Mucosa of descending colon (tissue), 3 donors: ENCODE measurements around the gene PHC2. TPM values are rescaled to one million over a fixed set of nuclear protein-coding genes. Genes with fewer than 3 reads are reported as not detected.

Experiments used
- ATAC-seq: fragments of 200-7000 bp; cut with Tn5 transposase; one replicate; pipeline ENCODE4 v1.9.1; 2020; ENCODE audit warnings: mild to moderate bottlenecking, moderate library complexity
- DNase-seq, 3 donors: peaks; one replicate each; pipeline ENCODE4 v3.0.0-alpha.2; 2020
- H3K36me3 ChIP-seq: fragments of 200-600 bp; one replicate; pipeline ENCODE4 v1.8.0; 2021; ENCODE audit warnings: low read depth, mild to moderate bottlenecking
- H3K4me1 ChIP-seq: fragments of 200-600 bp; one replicate; pipeline ENCODE4 v1.8.0; 2021; ENCODE audit warnings: low read depth, mild to moderate bottlenecking
- H3K4me3 ChIP-seq: fragments of 200-600 bp; one replicate; pipeline ENCODE4 v1.8.0; 2021; ENCODE audit warnings: mild to moderate bottlenecking
- H3K9me3 ChIP-seq: fragments of 200-600 bp; one replicate; pipeline ENCODE4 v1.8.0; 2021; ENCODE audit warnings: mild to moderate bottlenecking
- CTCF ChIP-seq: fragments of 200-600 bp; IDR thresholded peaks from one replicate; pipeline ENCODE4 v1.8.0; 2022; ENCODE audit warnings: antibody characterized with exemption, mild to moderate bottlenecking
- intact Hi-C, 2 donors: fragments of 100-400 bp; cut with DNase I in 1 of 2; cut with micrococcal nuclease in 1 of 2; formaldehyde crosslinking; loops; one replicate each; pipeline versions ENCODE4 v1.11.0 to v1.11.1; 2022; cut with DNase I, micrococcal nuclease
- total RNA-seq, 3 donors: library from RNA; stranded (reverse); fragmentation: NEBNext Ultra II Directional in 2 of 3; extraction: Animal tissue kit (Norgen Biotek cat#: 25700) in 2 of 3; gene quantifications; one replicate each; pipeline versions ENCODE4 v1.2.1 to v1.2.4, GENCODE V29; 2021 to 2023
- donor health status: DM: no; HTN: no; CAD: no; lungs with moderate emphysema.
- donor health status: DM: no; HTN: no; CAD: no.
- donor health status: DM: no; HTN: yes; CAD: no.

The PHC2 gene
- total RNA-seq, 3 donors from 2014 or later = 49.5 to 99.0 (median 60.5) TPM

DNA sequence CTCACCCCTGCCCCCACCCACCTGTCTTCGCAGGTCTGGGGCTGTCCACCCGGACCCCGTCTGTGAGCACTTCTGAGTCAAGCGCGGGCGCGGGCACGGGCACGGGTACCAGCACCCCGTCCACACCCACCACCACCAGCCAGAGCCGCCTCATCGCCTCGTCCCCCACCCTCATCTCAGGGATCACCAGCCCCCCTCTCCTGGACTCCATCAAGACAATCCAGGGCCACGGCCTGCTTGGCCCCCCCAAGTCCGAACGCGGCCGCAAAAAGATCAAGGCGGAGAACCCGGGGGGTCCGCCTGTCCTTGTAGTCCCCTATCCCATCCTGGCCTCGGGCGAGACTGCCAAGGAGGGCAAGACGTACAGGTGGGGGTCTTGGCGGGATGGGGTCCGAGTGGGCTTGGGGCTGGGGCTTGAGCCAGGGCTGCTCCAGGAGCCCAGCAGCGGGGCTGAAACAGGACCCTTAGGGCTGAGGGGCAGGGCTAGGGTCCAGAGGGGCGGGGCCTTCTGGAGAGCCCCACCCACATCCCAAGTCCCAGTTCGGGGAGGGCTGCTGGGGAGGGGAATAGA lies 150.7 kb downstream of the PHC2 start:
- ATAC-seq = no peak

DNA sequence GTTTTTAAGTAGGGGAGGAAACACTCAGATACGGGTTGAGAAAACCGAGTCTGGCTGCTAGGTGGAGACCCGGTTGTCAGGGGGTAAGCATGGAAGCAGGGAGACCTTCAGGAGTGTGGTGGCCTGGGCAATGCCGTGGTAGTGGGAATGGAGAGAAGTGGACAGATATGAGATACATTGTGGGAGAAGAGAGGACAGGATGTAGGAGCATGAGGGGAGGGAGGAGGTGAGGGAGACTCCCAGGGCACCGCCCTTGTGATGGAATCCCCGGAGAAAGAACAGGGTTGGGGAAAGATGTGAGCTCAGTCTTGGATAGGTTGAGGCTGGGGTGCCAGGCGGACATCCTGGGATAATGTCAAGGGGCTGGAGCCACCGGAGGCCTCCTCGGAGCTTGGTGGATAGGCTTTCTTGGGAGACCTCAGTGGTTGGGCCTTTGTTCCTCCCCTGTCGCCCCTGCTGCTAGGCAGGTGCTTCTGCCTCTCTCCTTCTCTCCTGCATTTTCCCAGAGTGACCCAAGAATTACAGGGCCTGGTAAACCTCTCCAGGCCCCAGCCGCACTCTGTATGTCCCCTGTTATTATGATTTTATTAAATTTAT lies 153.3 kb downstream of the PHC2 start:
- intact Hi-C loops = no loop called here
- Histone ChIP-seq H3K4me1 (no peaks in the 10 kb centered on the region), H3K36me3 (no peaks in the 10 kb centered on the region), H3K4me3 (no peak overlapping the region), H3K9me3 (no peaks in the 10 kb centered on the region)
- no peak for ATAC-seq
- DNase-seq = no peak
- no peak for TF ChIP-seq CTCF

More for the DNA sequence above, 150.7 kb downstream of the PHC2 start:
- Histone ChIP-seq H3K4me3 (no peak overlapping the region), H3K9me3 (no peaks in the 10 kb centered on the region), H3K4me1 (no peaks in the 10 kb centered on the region), H3K36me3 (no peaks in the 10 kb centered on the region)
- TF ChIP-seq CTCF = no peak
- intact Hi-C loops = no loop called here
- DNase-seq = no peak

- no peak for TF ChIP-seq CTCF
- DNase-seq = no peak
- H3K36me3 ChIP-seq = no peaks in the 10 kb centered on the region
- intact Hi-C loops = no loop called here
- no peak for ATAC-seq
- no peak overlapping the region for H3K4me3 ChIP-seq
- H3K9me3 ChIP-seq = no peaks in the 10 kb centered on the region
- no peaks in the 10 kb centered on the region for H3K4me1 ChIP-seq
Observed at GRCh38 chr1:33276573-33277298, 154.2 kb downstream of the PHC2 start.

- intact Hi-C loops = no loop called here
Observed at GRCh38 chr1:33275706-33276572, 155.0 kb downstream of the PHC2 start.

More at GRCh38 chr1:33275706-33276572, 155.0 kb downstream of the PHC2 start:
- Histone ChIP-seq H3K4me1 (no peaks in the 10 kb centered on the region), H3K9me3 (no peaks in the 10 kb centered on the region), H3K36me3 (no peaks in the 10 kb centered on the region), H3K4me3 (no peak overlapping the region)
- DNase-seq (no peak), ATAC-seq (no peak)
- no peak for TF ChIP-seq CTCF
